Measurements from ENCODE around the gene GPR4.

- TF ChIP-seq CTCF (conservative IDR thresholded peaks at IDR 0.05; ENCODE audit: low read length) (no peak), EZH2phosphoT487 (IDR thresholded peaks at IDR 0.05; ENCODE audit: borderline replicate concordance, low read depth, low read length) (no peak)
Measured at GRCh38 chr19:45592366-45592765, 9.6 kb downstream of the GPR4 start.

Data from OCI-LY7 (cell line).